ENCODE data around the gene TPK1. TPM values are rescaled to one million over a fixed set of nuclear protein-coding genes. Genes with fewer than 3 reads are reported as not detected.

Gene TPK1
- polyA plus RNA-seq, 1 experiment: 0.38 TPM

GRCh38 chr7:144668503-144668902 is 167.3 kb downstream of the TPK1 start:
- no peak overlapping the region for H3K27ac ChIP-seq (ENCODE audit: low read depth, low read length)
- no peaks in the 10 kb centered on the region for H3K27me3 ChIP-seq (ENCODE audit: control insufficient read depth, insufficient read depth, low read length)
- POLR2A ChIA-PET: no interaction called here
- H3K4me3 ChIP-seq (ENCODE audit: low read depth, low read length): no peak overlapping the region
- TF ChIP-seq CTCF (IDR thresholded peaks at IDR 0.05; ENCODE audit: low read depth, low read length): no peak
- no peaks in the 10 kb centered on the region for H3K9me3 ChIP-seq (ENCODE audit: control insufficient read depth, insufficient read depth, low read length)
- DNase-seq (ENCODE audit: low read depth, low spot score): no peak
- CTCF ChIA-PET: no interaction called here

- TF ChIP-seq CTCF (IDR thresholded peaks at IDR 0.05; ENCODE audit: low read depth, low read length): no peak
- no peaks in the 10 kb centered on the region for H3K9me3 ChIP-seq (ENCODE audit: control insufficient read depth, insufficient read depth, low read length)
- CTCF ChIA-PET: no interaction called here
- no peaks in the 10 kb centered on the region for H3K27me3 ChIP-seq (ENCODE audit: control insufficient read depth, insufficient read depth, low read length)
- H3K27ac ChIP-seq (ENCODE audit: low read depth, low read length): no peak overlapping the region
- POLR2A ChIA-PET: no interaction called here
- no peak for DNase-seq (ENCODE audit: low read depth, low spot score)
- H3K4me3 ChIP-seq (ENCODE audit: low read depth, low read length): no peak overlapping the region
Observed at GRCh38 chr7:144665689-144666381, 170.0 kb downstream of the TPK1 start.

- no peak for TF ChIP-seq CTCF (IDR thresholded peaks at IDR 0.05; ENCODE audit: low read depth, low read length)
- no peaks in the 10 kb centered on the region for H3K27me3 ChIP-seq (ENCODE audit: control insufficient read depth, insufficient read depth, low read length)
- ChIA-PET POLR2A (no interaction called here), CTCF (no interaction called here)
- peaks cover 6% of the 10 kb centered on the region; the same call in 1 of the 2 replicates for H3K9me3 ChIP-seq (ENCODE audit: control insufficient read depth, insufficient read depth, low read length)
- H3K27ac ChIP-seq (ENCODE audit: low read depth, low read length): no peak overlapping the region
- H3K4me3 ChIP-seq (ENCODE audit: low read depth, low read length): no peak overlapping the region
- no peak for DNase-seq (ENCODE audit: low read depth, low spot score)
Observed at GRCh38 chr7:144659211-144659610, 176.6 kb downstream of the TPK1 start.

GRCh38 chr7:144656965-144657517 is 178.8 kb downstream of the TPK1 start:
- no peak for TF ChIP-seq CTCF (IDR thresholded peaks at IDR 0.05; ENCODE audit: low read depth, low read length)
- H3K27ac ChIP-seq (ENCODE audit: low read depth, low read length): no peak overlapping the region
- H3K9me3 ChIP-seq (ENCODE audit: control insufficient read depth, insufficient read depth, low read length): peaks cover 6% of the 10 kb centered on the region; the same call in 1 of the 2 replicates
- POLR2A ChIA-PET: no interaction called here
- DNase-seq (ENCODE audit: low read depth, low spot score): no peak
- CTCF ChIA-PET: no interaction called here
- H3K27me3 ChIP-seq (ENCODE audit: control insufficient read depth, insufficient read depth, low read length): no peaks in the 10 kb centered on the region
- no peak overlapping the region for H3K4me3 ChIP-seq (ENCODE audit: low read depth, low read length)

GRCh38 chr7:144653449-144653848 is 182.4 kb downstream of the TPK1 start:
- TF ChIP-seq CTCF (IDR thresholded peaks at IDR 0.05; ENCODE audit: low read depth, low read length): no peak
- ChIA-PET CTCF (no interaction called here), POLR2A (no interaction called here)
- Histone ChIP-seq H3K27ac (ENCODE audit: low read depth, low read length) (no peak overlapping the region), H3K9me3 (ENCODE audit: control insufficient read depth, insufficient read depth, low read length) (peaks cover 13% of the 10 kb centered on the region), H3K27me3 (ENCODE audit: control insufficient read depth, insufficient read depth, low read length) (no peaks in the 10 kb centered on the region), H3K4me3 (ENCODE audit: low read depth, low read length) (no peak overlapping the region)
- no peak for DNase-seq (ENCODE audit: low read depth, low spot score)
